Measurements from ENCODE around the gene SYT5.
"Not testable (repeated sequence)": the region's sequence is repeated elsewhere in the genome, so short reads cannot be mapped to it uniquely, and the experiment has no call there.

Gene SYT5

GRCh38 chr19:55179606-55180484, at the start of gene SYT5:
Gene SYT5, minus strand, starts transcription at chr19:55180289. Its CDS starts 1,248 bp downstream, at chr19:55179041.
- peak; percentile 30 to 52 for DNase-seq (ENCODE audit: low read depth in 1 of 2, low spot score in 1 of 2)

DNA sequence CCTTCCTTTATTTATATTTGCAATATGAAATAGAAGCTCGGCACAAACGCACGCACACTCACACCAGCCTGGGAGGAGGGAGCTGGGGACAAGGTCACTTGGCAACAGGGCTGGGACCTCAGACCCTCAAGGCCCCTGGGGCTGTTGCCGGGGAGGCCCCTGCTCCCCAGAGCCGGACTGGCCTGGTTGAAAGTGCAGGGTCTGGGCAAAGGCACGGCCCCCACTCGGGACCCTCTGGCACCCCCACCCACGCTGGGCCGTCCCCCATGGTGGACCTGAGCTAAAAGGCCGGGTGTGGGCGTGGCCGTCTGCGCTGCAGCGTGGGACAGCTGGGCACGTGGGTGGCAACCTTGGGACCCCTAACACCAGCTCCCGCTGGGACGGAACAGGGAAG, 49.7 kb upstream of the SYT5 start:
- DNase-seq (ENCODE audit: low read depth in 1 of 2, low spot score in 1 of 2), result no peak

DNA sequence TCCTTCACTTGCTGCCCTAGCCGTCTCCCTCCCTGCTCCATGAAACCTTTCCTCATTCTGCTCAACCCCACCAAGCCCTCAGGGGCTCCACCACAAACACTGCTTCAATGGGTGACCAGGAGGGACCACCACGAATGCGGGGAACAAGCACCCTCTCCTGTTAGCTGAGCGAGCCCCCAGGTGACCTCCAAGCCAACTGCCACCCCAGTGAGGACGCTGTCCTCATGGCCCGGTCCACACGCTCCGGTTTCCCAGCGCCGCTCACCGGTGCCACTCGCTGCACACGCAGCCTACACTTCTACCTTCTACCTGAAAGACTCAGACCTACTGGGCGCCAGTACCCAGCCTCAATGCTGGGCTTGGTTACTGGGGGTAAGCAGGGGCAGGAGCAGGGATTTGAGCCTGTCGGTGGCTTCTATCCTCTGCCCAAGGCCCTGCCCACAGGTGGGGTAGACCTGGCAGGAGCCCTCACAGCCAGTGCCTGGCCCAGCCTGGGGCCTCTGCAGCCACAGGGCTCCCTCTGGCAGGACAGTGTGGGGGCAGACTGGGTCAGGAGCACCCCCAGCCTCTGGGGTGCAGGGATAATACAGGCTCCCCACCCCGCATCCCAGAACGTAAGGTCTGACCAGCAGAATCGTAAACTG, 49.2 kb upstream of the SYT5 start:
- no peak for DNase-seq (ENCODE audit: low read depth in 1 of 2, low spot score in 1 of 2)

DNA sequence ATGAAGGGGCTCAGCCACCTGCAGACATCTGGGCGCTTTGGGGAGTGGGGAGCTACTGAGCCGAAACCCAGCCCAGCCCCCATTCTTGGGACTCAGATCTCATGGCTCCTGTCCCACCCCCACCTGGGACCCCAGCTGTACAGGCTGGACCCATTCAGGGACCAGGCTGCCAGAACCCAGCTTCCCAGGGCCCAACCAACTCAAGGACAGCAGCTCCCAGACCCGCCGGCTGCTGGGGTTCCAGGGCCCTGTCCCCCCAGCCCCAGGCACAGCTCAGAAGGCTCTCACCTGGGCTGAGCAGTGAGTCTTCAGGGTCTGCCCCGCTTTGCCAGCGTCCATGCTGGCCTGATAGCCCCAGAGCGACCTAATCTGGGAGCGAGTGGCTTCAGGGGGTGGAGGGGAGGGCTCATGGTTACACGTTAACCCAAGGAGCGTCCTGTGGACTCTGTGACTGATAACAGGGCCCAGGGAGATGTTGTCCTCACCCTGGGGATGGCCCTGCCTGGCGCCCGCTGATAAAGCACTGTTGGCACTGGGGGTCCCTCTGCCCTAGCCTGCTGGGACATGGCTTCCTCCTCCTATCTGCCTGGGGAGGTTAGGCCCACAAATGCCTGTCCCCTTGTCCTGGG, 48.4 kb upstream of the SYT5 start, which contains the start of gene TMEM86B:
TSS of gene TMEM86B (minus strand) at position 361 of the 629 bp plus-strand sequence. CDS start at position 339, 22 bp downstream.
- no peak for DNase-seq (ENCODE audit: low read depth in 1 of 2, low spot score in 1 of 2)

DNA sequence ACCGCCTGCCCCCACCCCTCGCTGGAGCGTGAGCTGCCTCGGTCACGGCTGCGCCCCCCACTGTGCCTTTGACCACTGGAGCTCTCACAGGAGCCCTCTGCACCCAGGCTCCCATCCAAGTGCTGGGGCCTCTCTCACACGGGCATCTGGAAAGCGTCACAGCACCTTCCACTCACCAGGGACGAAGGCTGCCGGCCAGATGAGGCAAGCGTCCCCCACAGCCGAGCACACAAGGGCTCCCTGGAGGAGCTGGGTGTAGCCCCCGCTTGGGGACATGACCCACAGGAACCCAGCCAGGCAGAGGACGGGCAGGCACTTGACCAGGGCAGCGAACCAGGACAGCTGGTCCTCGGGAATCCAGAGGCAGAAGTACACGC, 47.9 kb upstream of the SYT5 start:
- DNase-seq (ENCODE audit: low read depth in 1 of 2, low spot score in 1 of 2), result no peak

GRCh38 chr19:55227241-55228014, 47.3 kb upstream of the SYT5 start:
- no peak for DNase-seq (ENCODE audit: low read depth in 1 of 2, low spot score in 1 of 2)

DNA sequence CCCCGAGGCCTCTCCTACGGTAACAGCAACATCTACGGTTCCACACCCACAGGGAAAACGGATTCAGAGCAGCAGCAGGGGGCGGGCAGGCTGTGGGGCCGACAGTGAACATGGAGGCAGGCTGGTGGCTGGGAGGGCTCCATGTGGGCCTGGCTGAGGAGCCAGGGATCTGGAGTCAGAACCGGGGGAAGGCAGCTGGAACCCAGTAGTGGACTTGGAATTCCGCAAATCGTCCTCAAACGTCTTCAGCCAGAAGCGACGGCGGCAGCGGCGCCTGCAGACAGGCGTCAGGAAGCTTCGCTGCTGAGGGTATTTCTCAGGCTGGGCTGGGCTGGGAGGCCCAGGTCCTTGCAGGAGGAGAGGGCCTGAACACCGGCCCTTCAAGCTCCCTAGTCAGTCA, 46.7 kb upstream of the SYT5 start:
- DNase-seq (ENCODE audit: low read depth in 1 of 2, low spot score in 1 of 2), result no peak

DNA sequence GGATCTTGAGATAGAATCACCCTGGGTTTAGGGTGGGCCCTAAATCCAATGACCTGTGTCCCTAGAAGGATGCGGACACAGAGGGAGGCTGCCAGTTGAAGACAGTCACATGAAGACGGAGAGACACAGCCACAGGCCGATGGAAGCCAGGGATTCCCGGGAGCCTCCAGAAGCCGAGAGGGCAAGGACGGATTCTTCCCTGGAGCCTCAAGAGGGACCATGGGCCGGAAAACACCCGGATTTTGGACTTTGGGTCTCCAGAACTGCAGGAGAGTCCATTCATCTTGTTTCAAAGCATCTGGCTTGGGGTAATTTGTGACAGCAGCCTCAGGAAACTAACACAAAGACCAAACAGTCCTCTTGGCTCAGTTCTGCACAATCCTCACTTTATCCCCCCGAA, 46.2 kb upstream of the SYT5 start:
- no peak for DNase-seq (ENCODE audit: low read depth in 1 of 2, low spot score in 1 of 2)

DNA sequence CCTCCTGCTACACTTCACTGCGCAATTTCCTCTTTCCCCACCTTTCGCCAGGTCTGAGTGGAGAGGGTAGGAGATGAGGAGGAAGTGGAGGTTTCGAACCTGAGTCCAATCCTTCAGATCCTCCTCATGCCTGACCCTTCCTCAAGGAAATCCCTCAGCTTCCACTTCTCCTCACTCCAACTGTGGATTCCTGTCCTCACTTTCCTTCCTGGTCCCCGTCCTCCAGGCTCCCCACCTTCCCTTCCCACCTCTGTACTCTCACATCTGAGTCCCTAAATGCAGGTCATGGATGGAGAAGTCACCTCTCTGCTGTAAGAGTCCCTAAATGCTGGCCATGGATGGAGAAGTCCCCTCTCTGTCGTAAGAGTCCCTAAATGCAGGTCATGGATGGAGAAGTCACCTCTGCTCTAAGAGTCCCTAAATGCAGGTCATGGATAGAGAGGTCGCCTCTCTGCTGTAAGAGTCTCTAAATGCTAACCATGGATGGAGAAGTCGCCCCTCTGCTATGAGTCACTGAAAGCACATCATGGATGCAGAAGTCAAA, 45.4 kb upstream of the SYT5 start:
- DNase-seq (ENCODE audit: low read depth in 1 of 2, low spot score in 1 of 2), result no peak

GRCh38 chr19:55224679-55225414, 44.8 kb upstream of the SYT5 start:
- DNase-seq (ENCODE audit: low read depth in 1 of 2, low spot score in 1 of 2), result not testable (repeated sequence)

GRCh38 chr19:55224038-55224665, 44.1 kb upstream of the SYT5 start:
- no peak for DNase-seq (ENCODE audit: low read depth in 1 of 2, low spot score in 1 of 2)

- no peak for DNase-seq (ENCODE audit: low read depth in 1 of 2, low spot score in 1 of 2)
Measured at GRCh38 chr19:55223291-55224037, 43.4 kb upstream of the SYT5 start.

GRCh38 chr19:55220525-55220924, 40.4 kb upstream of the SYT5 start:
- DNase-seq (ENCODE audit: low read depth in 1 of 2, low spot score in 1 of 2), result no peak

- peak in 1 of 2 donors; percentile 51 for DNase-seq (ENCODE audit: low read depth in 1 of 2, low spot score in 1 of 2)
Measured at GRCh38 chr19:55216461-55217198, 36.5 kb upstream of the SYT5 start.

DNA sequence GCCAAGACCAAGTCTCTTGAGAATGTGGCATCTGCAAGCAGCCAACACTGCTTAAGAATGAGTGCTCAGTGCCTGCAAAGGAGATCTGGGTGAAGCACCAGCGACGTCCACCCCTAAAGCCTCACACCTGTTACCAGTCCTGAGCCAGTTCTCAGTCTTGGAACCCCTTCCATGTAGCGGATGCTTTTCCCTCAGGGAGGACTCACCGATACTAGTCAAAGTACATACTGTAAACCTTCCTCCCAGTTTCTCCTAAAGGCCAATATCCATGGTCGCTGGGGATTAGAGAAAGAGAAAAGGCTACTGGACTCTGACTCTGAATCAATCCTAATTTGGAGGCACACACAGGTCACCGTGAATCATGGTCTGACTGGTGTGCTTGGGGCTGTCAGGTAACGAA, 33.5 kb upstream of the SYT5 start:
- no peak for DNase-seq (ENCODE audit: low read depth in 1 of 2, low spot score in 1 of 2)

GRCh38 chr19:55212447-55212846, 32.4 kb upstream of the SYT5 start:
- DNase-seq (ENCODE audit: low read depth in 1 of 2, low spot score in 1 of 2), result peak in 1 of 2 donors; percentile 25

DNA sequence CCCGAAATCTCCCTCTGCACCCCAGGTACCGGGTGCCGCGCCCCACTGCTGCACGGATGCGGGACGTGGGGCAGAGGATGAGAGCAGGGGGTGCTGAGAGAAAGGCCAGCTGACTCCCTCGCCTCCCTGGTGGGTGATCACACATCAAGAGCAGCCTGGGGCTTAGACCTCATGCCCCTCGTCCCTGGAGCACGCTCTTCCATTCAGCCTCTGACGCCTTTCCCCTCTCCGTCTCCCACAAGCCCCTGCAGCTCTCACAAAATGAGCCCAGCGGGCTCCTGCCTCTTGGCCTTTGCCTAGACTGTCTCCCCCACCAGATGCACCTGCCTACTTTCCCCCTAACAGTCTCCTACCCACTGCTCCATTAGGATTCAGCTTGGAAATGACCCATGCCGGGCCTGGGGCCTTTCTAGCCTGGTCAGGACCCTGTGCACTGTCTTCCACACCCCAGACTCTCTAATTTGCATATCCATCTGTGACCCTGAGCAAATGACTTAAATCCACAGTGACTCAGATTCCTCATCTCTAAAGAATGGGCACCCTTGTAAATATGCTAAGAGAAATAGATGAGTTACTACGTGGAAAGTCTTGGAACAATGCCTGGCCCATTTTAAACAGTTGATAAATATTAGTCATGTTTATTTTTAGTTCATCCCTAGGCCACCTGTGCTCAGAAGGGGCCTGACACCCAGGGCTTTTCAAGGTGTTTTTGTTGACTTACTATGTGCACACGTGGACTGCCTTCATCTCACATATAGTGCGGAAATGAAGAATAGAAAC, 29.8 kb upstream of the SYT5 start:
- DNase-seq (ENCODE audit: low read depth in 1 of 2, low spot score in 1 of 2), result no peak

All from activated CD4-positive, alpha-beta T cell treated with anti-CD3 and anti-CD28 coated beads, Interleukin-2, amount 50 U/mL, for 24 hours (primary cell).